ENCODE data around the gene BEX5.

DNA sequence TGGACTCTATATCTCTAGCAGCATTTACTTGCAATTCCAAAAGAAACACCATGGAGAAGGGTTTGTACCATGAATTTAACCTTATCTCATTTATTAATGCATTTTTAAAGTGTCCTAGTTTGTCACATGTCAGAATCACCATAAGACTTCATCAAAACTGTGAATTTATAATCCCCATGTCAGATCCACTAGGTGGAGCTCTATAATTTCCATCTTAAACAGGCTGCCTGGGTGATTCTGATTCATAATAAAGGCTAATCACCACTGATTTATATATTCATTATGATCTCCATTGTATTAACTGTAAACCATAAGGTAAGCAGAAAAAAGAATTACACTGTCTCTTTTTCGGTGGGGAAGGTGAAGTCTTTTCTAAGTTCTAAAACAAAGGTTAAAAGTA, 26.3 kb downstream of the BEX5 start:
- TF ChIP-seq, protein P1, sequence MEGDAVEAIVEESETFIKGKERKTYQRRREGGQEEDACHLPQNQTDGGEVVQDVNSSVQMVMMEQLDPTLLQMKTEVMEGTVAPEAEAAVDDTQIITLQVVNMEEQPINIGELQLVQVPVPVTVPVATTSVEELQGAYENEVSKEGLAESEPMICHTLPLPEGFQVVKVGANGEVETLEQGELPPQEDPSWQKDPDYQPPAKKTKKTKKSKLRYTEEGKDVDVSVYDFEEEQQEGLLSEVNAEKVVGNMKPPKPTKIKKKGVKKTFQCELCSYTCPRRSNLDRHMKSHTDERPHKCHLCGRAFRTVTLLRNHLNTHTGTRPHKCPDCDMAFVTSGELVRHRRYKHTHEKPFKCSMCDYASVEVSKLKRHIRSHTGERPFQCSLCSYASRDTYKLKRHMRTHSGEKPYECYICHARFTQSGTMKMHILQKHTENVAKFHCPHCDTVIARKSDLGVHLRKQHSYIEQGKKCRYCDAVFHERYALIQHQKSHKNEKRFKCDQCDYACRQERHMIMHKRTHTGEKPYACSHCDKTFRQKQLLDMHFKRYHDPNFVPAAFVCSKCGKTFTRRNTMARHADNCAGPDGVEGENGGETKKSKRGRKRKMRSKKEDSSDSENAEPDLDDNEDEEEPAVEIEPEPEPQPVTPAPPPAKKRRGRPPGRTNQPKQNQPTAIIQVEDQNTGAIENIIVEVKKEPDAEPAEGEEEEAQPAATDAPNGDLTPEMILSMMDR (conservative IDR thresholded peaks at IDR 0.05; ENCODE audit: low read depth, low read length): peak; percentile 57
- no peak for TF ChIP-seq EZH2 (IDR thresholded peaks at IDR 0.05; ENCODE audit: borderline replicate concordance, low read depth, low read length, poor library complexity, severe bottlenecking)
